NCI-H2227 (cell line): Measurements from ENCODE around the gene FAM3A.
"Not testable (repeated sequence)": the region's sequence is repeated elsewhere in the genome, so short reads cannot be mapped to it uniquely, and the experiment has no call there.

ENCODE experiments used
- DNase-seq: peaks from one replicate; lab custom pipeline; 2025; ENCODE audit not compliant: unreplicated experiment; lab: John Stamatoyannopoulos, UW

The FAM3A gene

GRCh38 chrX:154505734-154506133 lies 10.3 kb downstream of the FAM3A start:
- no peak for DNase-seq

GRCh38 chrX:154502989-154503388 lies 13.0 kb downstream of the FAM3A start:
- no peak for DNase-seq

- no peak for DNase-seq
Measured at GRCh38 chrX:154502098-154502497, 13.9 kb downstream of the FAM3A start.

- DNase-seq = not testable (repeated sequence)
Measured at GRCh38 chrX:154501423-154501822, 14.6 kb downstream of the FAM3A start.

GRCh38 chrX:154496591-154497137 lies 19.4 kb downstream of the FAM3A start:
- not testable (repeated sequence) for DNase-seq

GRCh38 chrX:154495472-154495922 lies 20.5 kb downstream of the FAM3A start:
- no peak for DNase-seq

- no peak for DNase-seq
Measured at GRCh38 chrX:154494715-154495114, 21.3 kb downstream of the FAM3A start.

GRCh38 chrX:154490414-154491083 lies 25.5 kb downstream of the FAM3A start, which contains the start of gene SLC10A3:
SLC10A3 (minus strand) TSS chrX:154490629; CDS start chrX:154488940, 1,689 bp downstream.
- DNase-seq = peak; percentile 94

GRCh38 chrX:154490021-154490413 lies 26.0 kb downstream of the FAM3A start:
- no peak for DNase-seq

GRCh38 chrX:154489182-154489581 lies 26.9 kb downstream of the FAM3A start:
- DNase-seq = no peak

GRCh38 chrX:154488336-154489075 lies 27.5 kb downstream of the FAM3A start:
- no peak for DNase-seq

- no peak for DNase-seq
Measured at GRCh38 chrX:154487518-154488290, 28.3 kb downstream of the FAM3A start.

- DNase-seq = peak; percentile 76
Measured at GRCh38 chrX:154486396-154487207, 29.4 kb downstream of the FAM3A start, which contains the start of gene UBL4A. UBL4A (minus strand) TSS chrX:154486615; CDS start chrX:154486584, 31 bp downstream.

GRCh38 chrX:154486052-154486395 lies 30.0 kb downstream of the FAM3A start:
- DNase-seq = peak; percentile 48

- DNase-seq = peak; percentile 48
Measured at GRCh38 chrX:154485150-154486051, 30.6 kb downstream of the FAM3A start.

- no peak for DNase-seq
Measured at GRCh38 chrX:154484255-154485149, 31.5 kb downstream of the FAM3A start.

- DNase-seq = no peak
Measured at GRCh38 chrX:154483325-154483724, 32.7 kb downstream of the FAM3A start.

GRCh38 chrX:154482786-154483185 lies 33.2 kb downstream of the FAM3A start:
- no peak for DNase-seq
